MV-4-11 (cell line): ENCODE measurements around the gene GP1BA.

Source experiments
- DNase-seq: peaks from one replicate; lab custom pipeline; 2025; lab: John Stamatoyannopoulos, UW

Gene GP1BA

DNA sequence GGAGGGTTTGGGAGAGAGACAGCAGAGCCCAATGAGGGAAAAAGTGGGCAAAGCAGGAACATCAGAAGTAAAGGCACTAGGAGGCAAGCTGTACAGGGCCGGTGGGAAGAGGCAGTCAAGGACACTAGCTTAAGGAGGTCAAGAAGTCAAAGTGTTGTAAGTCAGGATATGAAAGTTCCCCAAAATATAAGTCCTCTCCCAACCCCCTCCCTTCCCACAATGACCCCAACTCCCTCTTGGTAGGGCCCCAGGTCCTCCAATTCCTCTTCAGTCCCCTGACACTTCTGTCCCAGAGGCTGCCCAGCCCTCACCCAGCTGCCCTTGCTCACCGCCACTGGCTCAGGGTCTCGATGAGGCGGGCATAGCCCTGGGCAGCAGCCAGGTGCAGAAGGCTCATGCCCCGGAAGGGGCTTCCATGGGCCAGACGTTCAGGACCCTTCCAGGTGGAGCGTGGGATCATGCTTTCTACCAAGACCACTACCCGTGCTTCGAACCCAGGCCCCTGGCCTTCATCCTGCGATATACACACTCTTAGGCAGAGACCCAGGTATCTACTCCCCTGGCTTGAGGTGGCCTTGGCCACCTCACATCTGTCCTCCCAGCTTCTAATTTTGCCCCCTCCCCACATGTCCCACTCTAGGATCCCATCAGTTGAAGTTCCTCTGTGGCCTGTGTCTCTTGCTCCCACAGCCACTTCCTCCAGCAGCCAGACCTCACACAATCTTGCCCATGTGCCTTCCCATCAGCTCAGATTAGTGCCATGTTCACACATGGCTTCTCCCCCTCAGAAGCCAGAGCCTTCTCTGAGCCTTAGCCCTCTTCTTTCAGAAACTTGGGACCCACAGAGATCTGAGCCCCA, 41.4 kb downstream of the GP1BA start:
- peak; percentile 79 for DNase-seq

DNA sequence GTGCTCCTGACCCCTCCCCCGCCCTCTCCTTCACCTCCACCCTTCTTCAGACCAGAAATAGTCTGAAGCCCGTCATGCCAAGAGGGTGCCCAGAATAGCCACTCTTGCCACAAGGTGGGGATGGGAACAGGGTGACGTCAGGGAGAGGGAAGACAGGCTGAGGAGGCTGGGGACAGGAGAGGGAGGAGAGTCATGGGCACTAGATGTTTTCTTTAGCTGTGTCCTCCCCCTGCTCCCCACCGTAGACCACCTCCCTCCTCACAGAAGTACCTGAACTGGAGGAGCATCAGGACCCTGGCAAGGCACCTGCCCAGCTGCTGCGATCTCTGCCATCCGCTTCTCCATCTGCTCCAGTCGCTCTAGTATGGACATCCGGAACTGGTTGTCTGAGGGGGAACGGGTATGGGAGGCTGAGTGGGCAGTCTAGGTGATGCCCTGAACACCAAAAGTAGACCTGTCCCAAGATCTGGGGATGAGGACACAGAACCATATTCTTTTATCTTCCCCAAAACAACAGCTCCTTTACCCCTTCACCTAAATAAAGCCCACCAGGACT, 42.1 kb downstream of the GP1BA start:
- no peak for DNase-seq

DNA sequence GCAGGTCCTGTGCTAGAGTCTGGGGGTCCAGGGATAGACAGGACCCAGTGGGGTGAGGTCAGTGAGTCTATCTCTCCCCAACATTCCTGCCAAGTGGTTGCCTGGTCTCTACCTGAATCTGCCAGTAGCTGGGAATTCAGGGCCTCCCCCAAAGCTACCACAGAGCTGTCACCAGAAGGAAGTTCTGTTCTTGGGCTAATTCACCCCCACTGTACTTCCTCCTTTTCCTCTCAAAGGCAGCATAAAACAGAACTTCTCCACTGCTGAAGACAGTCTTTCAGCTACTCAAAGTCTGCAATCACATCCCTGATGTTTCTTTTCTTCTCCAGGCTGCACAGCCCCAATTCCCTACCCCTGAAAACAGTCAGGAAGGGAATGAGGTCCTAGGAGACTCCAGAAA, 46.6 kb downstream of the GP1BA start:
- DNase-seq = peak; percentile 74

GRCh38 chr17:4980644-4981216, 48.7 kb downstream of the GP1BA start:
- peak; percentile 8 for DNase-seq

DNA sequence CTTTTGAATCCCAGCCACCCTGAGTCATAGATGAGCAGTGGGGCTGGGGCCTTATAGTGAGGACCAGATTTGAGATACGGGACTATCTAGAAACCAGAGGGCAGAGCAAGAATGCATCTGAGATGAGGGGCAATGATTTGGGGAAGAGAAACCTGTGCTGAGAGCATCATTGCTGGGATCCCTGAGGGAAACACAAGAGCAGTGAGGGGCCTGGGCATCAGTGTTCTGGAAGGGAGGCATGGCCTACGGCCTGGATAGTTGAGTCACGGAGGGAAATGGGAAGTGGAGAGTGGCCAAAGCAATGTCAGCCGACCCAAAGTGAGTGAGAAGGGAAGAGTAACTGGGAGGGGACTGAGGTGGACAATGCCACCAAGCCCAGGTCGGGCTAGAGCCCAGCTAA, 50.2 kb downstream of the GP1BA start:
- no peak for DNase-seq
